Stimulated activated naive CD8-positive, alpha-beta T cell treated with anti-CD3 and anti-CD28 coated beads, Interleukin-15, Interleukin-2, amounts not matched to agents 100 ng/mL and 50 ng/mL, for 24 hours (primary cell): Measurements from ENCODE around the gene ADAM8.
"Not testable (repeated sequence)": the region's sequence is repeated elsewhere in the genome, so short reads cannot be mapped to it uniquely, and the experiment has no call there.

Experiments
- H3K27ac Mint-ChIP-seq: one replicate; pipeline ENCODE4 v1.8.0; 2021; ENCODE audit warnings: mild to moderate bottlenecking, mixed read lengths
- H3K27me3 Mint-ChIP-seq: one replicate; pipeline ENCODE4 v1.8.0; 2021; ENCODE audit warnings: mixed read lengths
- H3K36me3 Mint-ChIP-seq: one replicate; pipeline ENCODE4 v1.8.0; 2021; ENCODE audit warnings: low read depth, mixed read lengths
- H3K4me1 Mint-ChIP-seq: one replicate; pipeline ENCODE4 v1.8.0; 2021; ENCODE audit warnings: low read depth, mixed read lengths
- H3K4me3 Mint-ChIP-seq: one replicate; pipeline ENCODE4 v1.8.0; 2021; ENCODE audit warnings: mild to moderate bottlenecking, mixed read lengths
- H3K9me3 Mint-ChIP-seq: one replicate; pipeline ENCODE4 v1.8.0; 2021; ENCODE audit warnings: mixed read lengths

Gene ADAM8

DNA sequence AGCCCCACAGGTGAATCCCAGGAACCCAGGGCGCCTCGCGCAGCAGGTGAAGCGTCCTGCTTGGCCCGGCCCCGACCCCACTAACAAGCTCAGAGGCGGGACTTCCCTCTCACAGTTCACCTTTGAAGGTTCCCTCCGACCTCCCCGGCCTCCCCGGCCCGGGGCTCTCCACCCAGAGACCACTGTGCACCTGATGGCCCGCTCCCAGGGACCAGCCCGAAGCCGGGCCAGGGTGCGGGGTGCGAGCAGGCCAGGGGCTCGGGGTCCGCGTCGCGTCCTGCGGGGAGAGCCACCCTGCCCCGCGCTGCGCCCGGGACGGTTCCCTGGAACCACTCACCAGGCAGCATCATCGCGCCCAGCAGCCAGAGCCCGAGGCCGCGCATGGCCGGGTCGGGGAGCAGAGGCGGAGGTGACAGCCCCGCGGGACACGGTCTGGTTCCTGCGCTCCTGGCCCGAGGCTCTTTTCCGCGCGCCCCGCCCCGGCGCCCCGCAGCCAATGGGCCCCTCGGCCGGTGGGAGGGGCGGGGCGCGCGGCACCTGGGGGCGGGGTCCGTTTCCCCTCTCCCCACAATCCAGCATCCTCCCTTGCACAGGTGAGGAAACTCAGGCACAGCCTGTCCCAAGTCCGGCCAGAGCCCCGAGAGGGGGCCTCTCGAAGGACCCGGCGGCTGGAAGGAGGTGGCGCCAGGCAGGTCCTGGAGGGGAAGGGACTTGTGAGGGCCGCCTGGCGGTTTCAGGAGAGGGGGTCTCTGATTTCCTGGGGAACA lies at the start of gene ADAM8:
ADAM8 (minus strand) TSS at position 434 of the 767 bp plus-strand sequence; CDS start at position 383, 51 bp downstream.
- Mint-ChIP-seq H3K27me3 (no peaks in the 10 kb centered on the region), H3K4me3 (peak within 1 kb of the TSS; percentile 87), H3K36me3 (no peaks in the 10 kb centered on the region), H3K4me1 (peaks cover 34% of the 10 kb centered on the region), H3K27ac (peak within 1 kb of the TSS; percentile 81), H3K9me3 (no peaks in the 10 kb centered on the region)

DNA sequence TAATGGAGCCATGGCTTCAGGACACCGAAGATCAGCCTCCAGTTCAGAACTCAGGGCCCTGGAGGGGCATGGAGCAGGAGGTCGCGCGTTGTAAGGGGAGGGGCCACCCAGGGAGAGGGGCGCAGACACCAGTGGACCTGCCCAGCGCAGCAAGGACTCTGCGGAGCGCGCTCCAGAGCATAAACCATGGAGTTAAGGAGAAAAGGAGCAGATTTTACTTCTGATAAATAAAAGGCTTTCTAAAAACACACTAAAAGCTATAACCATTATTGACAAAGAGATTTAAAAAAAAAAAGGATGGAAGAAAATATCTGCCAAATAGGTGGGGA lies 49.5 kb upstream of the ADAM8 start:
- peaks cover 10% of the 10 kb centered on the region for H3K4me1 Mint-ChIP-seq
- H3K27ac Mint-ChIP-seq: no peak overlapping the region
- H3K36me3 Mint-ChIP-seq: no peaks in the 10 kb centered on the region
- H3K9me3 Mint-ChIP-seq: no peaks in the 10 kb centered on the region
- H3K4me3 Mint-ChIP-seq: no peak overlapping the region
- H3K27me3 Mint-ChIP-seq: peaks cover 32% of the 10 kb centered on the region

DNA sequence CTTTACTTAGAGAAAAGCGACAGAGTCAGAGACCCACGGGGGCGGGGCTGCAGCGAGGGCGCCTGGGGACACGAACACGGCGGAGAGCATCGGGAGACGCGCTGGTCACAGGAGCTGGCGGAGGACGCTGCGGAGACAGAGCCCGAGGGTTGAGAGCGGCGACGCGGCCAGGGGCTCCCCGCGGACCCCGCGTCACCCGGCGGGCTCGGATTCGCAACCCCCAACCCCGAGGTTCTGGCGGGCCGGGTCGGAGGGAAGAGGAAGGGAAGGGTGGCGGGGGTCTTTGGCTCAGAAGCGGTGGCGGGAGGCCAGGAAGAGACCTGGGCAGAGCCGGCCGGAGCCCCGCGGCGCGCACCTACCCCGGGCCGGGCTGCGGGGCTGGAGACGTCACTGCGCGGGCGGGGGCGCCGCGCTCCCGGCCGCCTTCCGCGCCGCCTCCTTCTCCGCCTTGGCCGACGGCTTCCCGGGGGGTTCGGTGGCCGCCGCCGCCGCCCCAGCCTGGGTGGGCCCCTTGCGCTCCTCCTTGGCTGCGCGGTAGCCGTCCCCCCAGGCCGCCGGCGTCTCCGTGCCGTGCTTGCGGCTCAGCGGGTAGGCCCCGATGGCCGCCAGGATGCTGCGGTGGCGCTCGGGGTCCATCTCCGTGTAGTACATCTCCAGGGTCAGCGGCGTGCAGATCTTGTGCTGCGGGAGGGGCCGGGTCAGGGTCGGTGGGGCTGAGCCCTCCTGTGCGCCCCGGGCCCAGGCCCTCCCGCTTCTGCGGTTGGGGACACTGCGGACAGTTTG lies 49.0 kb upstream of the ADAM8 start:
- Mint-ChIP-seq H3K4me3 (peak overlapping the region; percentile 62), H3K4me1 (peaks cover 10% of the 10 kb centered on the region), H3K27ac (no peak overlapping the region), H3K9me3 (no peaks in the 10 kb centered on the region), H3K27me3 (peaks cover 27% of the 10 kb centered on the region), H3K36me3 (no peaks in the 10 kb centered on the region)

DNA sequence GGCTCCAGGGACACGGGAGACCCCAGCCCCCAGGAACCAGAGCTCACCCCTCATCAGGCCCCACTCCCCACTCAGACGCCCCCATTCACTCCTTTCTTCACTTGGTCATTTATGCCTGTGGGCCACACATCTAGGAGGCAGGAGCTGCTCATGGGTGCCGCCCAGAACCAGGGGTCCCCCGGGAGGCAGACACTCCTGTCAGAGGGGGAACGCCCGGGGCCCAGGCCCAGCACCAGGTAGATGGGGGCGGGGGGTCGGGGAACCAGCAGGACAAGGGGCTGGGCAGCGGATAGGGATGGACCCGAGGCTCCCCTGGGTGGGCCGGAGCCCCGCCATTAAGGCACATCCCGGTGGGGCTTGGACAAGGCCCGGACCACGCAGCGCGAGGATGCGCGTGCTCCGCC lies 48.2 kb upstream of the ADAM8 start:
- Mint-ChIP-seq H3K4me1 (peaks cover 7% of the 10 kb centered on the region), H3K27ac (no peak overlapping the region), H3K9me3 (no peaks in the 10 kb centered on the region), H3K4me3 (no peak overlapping the region), H3K27me3 (peaks cover 32% of the 10 kb centered on the region), H3K36me3 (no peaks in the 10 kb centered on the region)

DNA sequence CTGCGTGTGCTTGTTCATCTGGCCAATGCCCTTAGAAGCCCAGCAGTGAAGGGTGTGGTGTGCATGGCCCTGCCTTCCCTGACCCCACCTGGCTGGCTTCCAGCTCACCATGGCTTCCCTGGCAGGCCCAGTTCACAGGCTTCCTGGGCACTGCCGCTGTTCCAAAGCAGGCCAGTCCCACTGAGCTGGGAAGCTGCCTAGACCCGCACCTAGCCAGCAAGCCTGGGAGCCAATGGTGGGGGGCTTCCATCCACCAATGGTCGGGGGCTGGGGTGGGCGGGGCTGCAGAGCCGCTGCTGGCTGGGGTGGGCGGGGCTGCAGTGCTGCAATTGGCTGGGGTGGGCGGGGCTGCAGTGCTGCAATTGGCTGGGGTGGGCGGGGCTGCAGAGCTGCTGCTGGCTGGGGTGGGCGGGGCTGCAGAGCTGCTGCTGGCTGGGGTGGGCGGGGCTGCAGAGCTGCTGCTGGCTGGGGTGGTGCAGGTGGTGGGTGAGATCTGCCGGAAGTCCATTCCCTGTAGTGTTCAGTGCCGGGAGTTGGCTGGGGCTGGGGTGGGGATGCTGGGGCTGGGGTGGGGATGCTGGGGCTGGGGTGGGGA lies 47.6 kb upstream of the ADAM8 start:
- Mint-ChIP-seq H3K36me3 (no peaks in the 10 kb centered on the region), H3K4me3 (no peak overlapping the region), H3K9me3 (no peaks in the 10 kb centered on the region), H3K4me1 (peaks cover 7% of the 10 kb centered on the region), H3K27me3 (peaks cover 31% of the 10 kb centered on the region), H3K27ac (no peak overlapping the region)

DNA sequence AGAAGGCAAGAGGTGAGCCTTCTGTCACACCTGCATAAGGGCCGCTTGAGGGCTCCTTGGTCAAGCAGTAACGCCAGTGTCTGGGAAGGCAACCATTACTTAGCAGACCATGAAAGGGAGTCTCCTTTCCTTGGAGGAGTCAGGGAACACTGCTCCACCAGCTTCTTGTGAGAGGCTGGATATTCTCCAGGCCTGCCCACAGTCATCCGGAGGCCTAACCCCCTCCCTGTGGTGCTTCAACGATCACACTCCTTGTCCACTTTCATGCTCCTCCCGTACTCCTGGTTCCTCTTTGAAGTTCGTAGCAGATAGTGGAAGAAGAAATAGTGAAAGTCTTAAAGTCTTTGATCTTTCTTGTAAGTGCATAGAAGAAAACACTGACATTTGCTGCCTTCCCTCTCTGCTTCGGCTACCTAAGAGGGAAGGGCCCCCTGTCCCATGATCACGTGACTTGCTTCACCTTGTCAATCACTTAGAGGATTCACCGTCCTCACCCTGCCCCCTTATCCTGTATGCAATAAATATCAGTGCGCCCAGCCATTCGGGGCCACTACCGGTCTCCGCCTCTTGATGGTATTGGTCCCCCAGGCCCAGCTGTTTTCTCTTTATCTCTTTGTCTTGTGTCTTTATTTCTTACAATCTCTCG lies 45.5 kb upstream of the ADAM8 start:
- Mint-ChIP-seq H3K4me1 (peaks cover 14% of the 10 kb centered on the region), H3K27me3 (peaks cover 22% of the 10 kb centered on the region)
- H3K4me3 Mint-ChIP-seq, H3K9me3 Mint-ChIP-seq, H3K36me3 Mint-ChIP-seq, H3K27ac Mint-ChIP-seq: not testable (repeated sequence)

DNA sequence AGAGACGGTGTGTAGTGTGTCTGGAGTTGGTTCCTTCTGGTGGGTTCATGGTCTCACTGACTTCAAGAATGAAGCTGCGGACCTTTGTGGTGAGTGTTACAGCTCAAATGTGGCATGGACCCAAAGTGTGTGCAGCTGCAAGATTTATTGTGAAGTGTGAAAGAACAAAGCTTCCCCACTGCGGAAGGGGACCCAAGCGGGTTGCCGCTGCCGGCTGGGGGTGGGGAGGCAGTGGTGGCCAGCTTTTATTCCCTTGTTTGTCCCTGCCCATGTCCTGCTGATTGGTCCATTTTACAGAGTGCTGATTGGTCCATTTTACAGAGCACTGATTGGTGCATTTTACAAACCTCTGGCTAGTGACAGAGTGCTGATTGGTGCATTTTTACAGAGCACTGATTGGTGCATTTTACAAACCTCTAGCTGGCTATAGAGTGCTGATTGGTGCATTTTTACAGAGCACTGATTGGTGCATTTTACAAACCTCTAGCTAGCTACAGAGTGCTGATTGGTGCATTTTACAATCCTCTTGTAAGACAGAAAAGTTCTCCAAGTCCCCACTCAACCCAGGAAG lies 44.3 kb upstream of the ADAM8 start:
- not testable (repeated sequence) for H3K27ac Mint-ChIP-seq, H3K4me3 Mint-ChIP-seq, H3K36me3 Mint-ChIP-seq, H3K9me3 Mint-ChIP-seq
- Mint-ChIP-seq H3K4me1 (peaks cover 14% of the 10 kb centered on the region), H3K27me3 (peaks cover 12% of the 10 kb centered on the region)

DNA sequence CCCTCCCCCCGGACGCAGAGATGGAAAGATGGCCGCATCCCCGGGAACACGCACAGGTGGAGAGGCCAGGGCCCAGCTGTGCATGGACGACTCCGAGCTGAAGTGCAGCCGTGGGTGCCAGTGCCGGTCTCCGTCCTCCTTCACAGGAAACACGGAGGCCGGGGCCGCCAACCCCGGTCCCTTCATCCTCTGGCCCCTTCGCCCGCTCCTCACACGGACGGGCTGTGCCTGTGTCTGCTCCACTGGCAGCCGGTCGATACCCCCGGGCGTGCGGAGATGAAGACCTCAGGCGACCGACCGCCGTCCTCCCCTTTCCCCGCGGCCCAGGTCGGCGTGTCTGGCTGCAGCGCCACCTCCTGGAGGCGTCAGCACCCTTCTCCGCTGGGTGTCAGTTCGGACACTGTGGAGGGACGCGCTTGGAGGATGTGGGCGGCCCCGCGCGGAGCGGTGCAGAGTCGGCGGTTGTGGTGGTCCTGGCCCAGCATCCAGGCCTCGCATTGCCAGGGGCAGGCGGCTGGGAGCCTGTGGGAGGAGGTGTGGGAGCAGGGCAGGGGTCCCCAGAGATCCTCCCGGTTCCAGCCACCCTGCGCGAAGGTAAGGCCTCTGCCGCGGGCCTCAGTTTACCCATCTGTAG lies 41.9 kb upstream of the ADAM8 start:
- Mint-ChIP-seq H3K4me1 (peaks cover 17% of the 10 kb centered on the region), H3K36me3 (peaks cover 4% of the 10 kb centered on the region), H3K27me3 (peaks cover 11% of the 10 kb centered on the region), H3K4me3 (peak overlapping the region; percentile 49), H3K27ac (no peak overlapping the region), H3K9me3 (no peaks in the 10 kb centered on the region)

DNA sequence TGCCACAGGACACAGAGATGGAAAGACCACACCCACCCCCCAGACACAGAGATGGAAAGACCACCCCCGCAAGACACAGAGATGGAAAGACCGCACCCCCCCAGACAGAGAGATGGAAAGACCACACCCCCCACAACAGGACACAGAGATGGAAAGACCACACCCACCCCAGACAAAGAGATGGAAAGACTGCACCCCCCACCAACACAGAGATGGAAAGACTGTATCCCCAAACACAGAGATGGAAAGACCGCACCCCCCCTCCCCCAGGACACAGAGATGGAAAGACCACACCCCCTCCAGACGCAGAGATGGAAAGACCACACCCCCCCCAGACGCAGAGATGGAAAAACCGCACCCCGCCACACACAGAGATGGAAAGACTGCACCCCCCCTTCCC lies 40.1 kb upstream of the ADAM8 start:
- peaks cover 12% of the 10 kb centered on the region for H3K36me3 Mint-ChIP-seq
- H3K4me1 Mint-ChIP-seq: peaks cover 17% of the 10 kb centered on the region
- H3K9me3 Mint-ChIP-seq: no peaks in the 10 kb centered on the region
- no peak overlapping the region for H3K27ac Mint-ChIP-seq
- no peak overlapping the region for H3K4me3 Mint-ChIP-seq
- H3K27me3 Mint-ChIP-seq: peaks cover 11% of the 10 kb centered on the region

DNA sequence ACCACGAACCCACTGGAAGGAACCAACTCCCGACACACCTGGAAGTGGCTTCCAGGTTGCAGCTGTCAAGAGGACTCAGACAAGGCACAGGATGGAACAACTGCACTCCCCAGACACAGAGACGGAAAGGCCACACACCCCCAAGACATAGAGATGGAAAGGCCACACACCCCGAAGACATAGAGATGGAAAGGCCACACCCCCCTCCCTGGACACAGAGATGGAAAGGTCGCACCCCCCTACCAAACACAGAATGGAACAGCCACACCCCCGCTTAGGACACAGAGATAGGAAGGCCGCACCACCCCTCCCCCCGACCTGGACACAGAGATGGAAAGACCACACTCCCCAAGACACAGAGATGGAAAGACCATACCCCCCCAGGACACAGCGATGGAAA lies 39.6 kb upstream of the ADAM8 start:
- H3K27ac Mint-ChIP-seq: no peak overlapping the region
- peaks cover 11% of the 10 kb centered on the region for H3K27me3 Mint-ChIP-seq
- H3K4me3 Mint-ChIP-seq: no peak overlapping the region

DNA sequence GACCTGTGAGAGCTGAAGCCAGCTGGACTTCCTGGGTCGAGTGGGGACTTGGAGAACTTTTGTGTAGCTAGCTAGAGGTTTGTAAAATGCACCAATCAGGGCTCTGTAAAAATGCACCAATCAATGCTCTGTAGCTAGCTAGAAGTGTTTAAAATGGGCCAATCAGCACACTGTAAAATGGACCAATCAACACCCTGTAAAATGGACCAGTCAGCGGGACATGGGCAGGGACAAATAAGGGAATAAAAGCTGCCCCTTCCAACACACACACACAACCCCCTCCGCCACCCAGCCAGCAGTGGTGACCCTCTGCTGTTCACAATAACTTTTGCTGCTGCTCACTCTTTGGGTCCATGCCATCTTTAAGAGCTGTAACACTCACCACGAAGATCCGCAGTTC lies 39.2 kb upstream of the ADAM8 start:
- Mint-ChIP-seq H3K27ac (no peak overlapping the region), H3K9me3 (no peaks in the 10 kb centered on the region), H3K4me3 (no peak overlapping the region), H3K27me3 (peaks cover 11% of the 10 kb centered on the region), H3K4me1 (peaks cover 17% of the 10 kb centered on the region), H3K36me3 (peaks cover 18% of the 10 kb centered on the region)

More for the DNA sequence above, 39.6 kb upstream of the ADAM8 start:
- Mint-ChIP-seq H3K9me3 (no peaks in the 10 kb centered on the region), H3K4me1 (peaks cover 17% of the 10 kb centered on the region), H3K36me3 (peaks cover 16% of the 10 kb centered on the region)

DNA sequence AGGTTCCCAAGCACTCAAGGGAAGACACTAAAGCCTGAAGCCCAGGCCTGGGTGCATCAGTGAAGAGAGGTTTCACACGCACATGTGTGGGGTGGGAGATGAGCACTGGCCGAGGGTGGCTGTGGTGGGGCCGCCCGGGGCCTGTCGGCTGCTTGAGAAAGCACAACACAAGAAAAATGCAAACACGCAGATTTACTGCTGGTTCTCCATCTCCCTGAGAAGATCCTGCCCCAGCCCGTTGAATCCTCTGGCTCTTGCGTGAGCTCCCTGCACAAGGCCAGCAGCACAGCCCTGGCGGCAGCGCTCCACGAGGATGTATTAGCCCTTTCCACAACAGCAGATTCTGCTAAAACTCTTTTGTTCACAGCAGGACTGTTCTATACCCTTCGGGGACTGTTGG lies 38.2 kb upstream of the ADAM8 start:
- H3K27me3 Mint-ChIP-seq: peaks cover 6% of the 10 kb centered on the region
- no peak overlapping the region for H3K4me3 Mint-ChIP-seq
- no peak overlapping the region for H3K27ac Mint-ChIP-seq
- peaks cover 17% of the 10 kb centered on the region for H3K4me1 Mint-ChIP-seq
- H3K36me3 Mint-ChIP-seq: peaks cover 21% of the 10 kb centered on the region
- no peaks in the 10 kb centered on the region for H3K9me3 Mint-ChIP-seq

DNA sequence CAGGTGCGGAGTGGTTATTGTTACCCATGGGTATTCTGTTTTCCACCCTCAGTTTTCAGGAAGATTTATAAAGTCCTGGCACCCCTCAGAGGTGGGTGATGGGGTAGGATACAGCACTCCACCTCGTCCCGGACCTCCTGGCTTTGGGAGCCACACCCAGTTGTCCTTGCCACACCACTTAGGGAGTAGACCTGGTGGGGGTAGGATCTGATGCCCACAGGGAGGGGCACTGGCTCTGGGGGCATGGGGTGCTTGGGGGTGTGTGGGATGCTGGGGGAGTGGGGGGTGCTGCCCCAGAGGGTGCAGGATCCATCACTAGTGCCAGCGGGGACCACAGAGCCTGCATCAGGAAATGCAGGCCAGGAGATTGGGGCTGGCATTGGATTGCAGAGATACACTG lies 36.5 kb upstream of the ADAM8 start:
- Mint-ChIP-seq H3K27ac (no peak overlapping the region), H3K9me3 (no peaks in the 10 kb centered on the region), H3K36me3 (peaks cover 21% of the 10 kb centered on the region), H3K27me3 (no peaks in the 10 kb centered on the region), H3K4me3 (no peak overlapping the region), H3K4me1 (peaks cover 7% of the 10 kb centered on the region)

DNA sequence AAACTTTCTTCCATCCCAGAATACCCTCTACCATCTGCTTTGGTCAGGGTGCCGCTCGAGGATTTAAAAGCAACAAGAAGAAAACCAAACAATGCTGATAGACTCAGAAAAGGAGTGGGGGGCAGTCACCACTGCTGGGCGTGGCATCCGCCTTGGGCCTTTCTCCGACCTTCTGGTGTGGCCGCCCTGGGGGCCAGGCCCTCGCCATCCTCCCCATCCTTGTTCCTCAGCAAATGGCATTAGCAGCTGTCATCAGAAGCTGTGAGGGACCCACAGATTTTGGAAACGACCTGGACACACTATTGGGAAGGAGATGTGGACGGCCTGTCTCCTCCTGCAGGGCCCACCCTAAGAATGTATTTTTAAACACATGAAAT lies 36.1 kb upstream of the ADAM8 start:
- Mint-ChIP-seq H3K9me3 (no peaks in the 10 kb centered on the region), H3K27me3 (no peaks in the 10 kb centered on the region), H3K36me3 (peaks cover 21% of the 10 kb centered on the region), H3K4me1 (peaks cover 11% of the 10 kb centered on the region), H3K4me3 (no peak overlapping the region), H3K27ac (no peak overlapping the region)
